ENCODE measurements around the gene LDLRAD3.

The LDLRAD3 gene

GRCh38 chr11:36162883-36163434, 219.1 kb downstream of the LDLRAD3 start:
- no peak for TF ChIP-seq CTCF (IDR thresholded peaks at IDR 0.05)
- H3K27ac ChIP-seq = no peak overlapping the region
- no peak overlapping the region for H3K4me3 ChIP-seq
- DNase-seq (ENCODE audit: low spot score) = no peak

GRCh38 chr11:36164506-36165250, 220.8 kb downstream of the LDLRAD3 start:
- DNase-seq (ENCODE audit: low spot score) = no peak
- TF ChIP-seq CTCF (IDR thresholded peaks at IDR 0.05) = no peak
- H3K27ac ChIP-seq = no peak overlapping the region
- no peak overlapping the region for H3K4me3 ChIP-seq

GRCh38 chr11:36165621-36166397, 221.9 kb downstream of the LDLRAD3 start:
- Histone ChIP-seq H3K27ac (no peak overlapping the region), H3K4me3 (no peak overlapping the region)
- TF ChIP-seq CTCF (IDR thresholded peaks at IDR 0.05) = no peak
- no peak for DNase-seq (ENCODE audit: low spot score)

GRCh38 chr11:36167073-36167472, 223.2 kb downstream of the LDLRAD3 start:
- Histone ChIP-seq H3K4me3 (no peak overlapping the region), H3K27ac (no peak overlapping the region)
- no peak for TF ChIP-seq CTCF (IDR thresholded peaks at IDR 0.05)
- no peak for DNase-seq (ENCODE audit: low spot score)

GRCh38 chr11:36167729-36168128, 223.9 kb downstream of the LDLRAD3 start:
- DNase-seq (ENCODE audit: low spot score) = no peak
- TF ChIP-seq CTCF (IDR thresholded peaks at IDR 0.05) = no peak
- H3K4me3 ChIP-seq = no peak overlapping the region
- no peak overlapping the region for H3K27ac ChIP-seq

- TF ChIP-seq CTCF (IDR thresholded peaks at IDR 0.05) = no peak
- no peak for DNase-seq (ENCODE audit: low spot score)
- no peak overlapping the region for H3K4me3 ChIP-seq
Measured at GRCh38 chr11:36177836-36178235, 234.0 kb downstream of the LDLRAD3 start.

More at GRCh38 chr11:36177836-36178235, 234.0 kb downstream of the LDLRAD3 start:
- H3K27ac ChIP-seq = no peak overlapping the region
